Brain microvascular endothelial cell (primary cell): ENCODE measurements around the gene SHQ1.

Experiments
- DNase-seq: peaks from one replicate; pipeline ENCODE4 v3.0.0-alpha.2; 2020
- H3K27ac ChIP-seq: fragments of 250-450 bp; sonication (Bioruptor Pico); 2 replicates; pipeline ENCODE4 v1.5.1; 2020; ENCODE audit warnings: mild to moderate bottlenecking, moderate library complexity
- H3K27me3 ChIP-seq: fragments of 250-450 bp; sonication (Bioruptor Pico); replicated peaks from 2 replicates; pipeline ENCODE4 v1.5.1; 2020; ENCODE audit warnings: mild to moderate bottlenecking
- H3K36me3 ChIP-seq: fragments of 250-450 bp; sonication (Bioruptor Pico); replicated peaks from 2 replicates; pipeline ENCODE4 v1.5.1; 2020; ENCODE audit warnings: mild to moderate bottlenecking
- H3K4me3 ChIP-seq: 2 replicates; pipeline ENCODE4 v1.5.1; 2011; ENCODE audit warnings: low read depth, mild to moderate bottlenecking, control low read depth, low read length, moderate library complexity
- CTCF ChIP-seq: IDR thresholded peaks from 2 replicates; pipeline ENCODE4 v1.5.1; 2011; ENCODE audit warnings: low read depth, mild to moderate bottlenecking, moderate library complexity, low read length, control low read depth, inconsistent platforms; ENCODE audit errors: missing control alignments
- in situ Hi-C: cut with HindIII; loops from 2 replicates; pipeline ENCODE4 v1.10.0; 2017; ENCODE audit warnings: low sequenced_read_pairs, low pct_ligation_motif_present

SHQ1 gene

DNA sequence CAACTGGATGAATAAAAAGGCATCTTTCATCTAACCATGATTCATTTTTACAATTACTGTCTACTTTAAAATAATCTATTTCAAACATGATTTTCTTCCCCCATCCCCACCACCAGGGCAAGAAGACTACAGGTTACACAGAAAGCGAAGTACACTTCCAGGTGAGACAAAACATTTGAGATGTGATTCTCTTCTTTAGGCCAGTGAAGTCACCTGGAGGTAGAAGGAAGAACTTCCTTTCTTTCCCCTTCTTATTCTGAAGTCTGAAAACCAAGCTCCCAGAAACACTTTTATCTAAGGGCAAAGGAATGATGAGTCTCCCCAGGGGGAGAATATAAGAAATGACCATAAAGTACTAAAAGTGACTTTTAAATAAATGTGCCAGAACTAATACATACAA is 36.7 kb downstream of the SHQ1 start:
- H3K4me3 ChIP-seq: no peak overlapping the region

DNA sequence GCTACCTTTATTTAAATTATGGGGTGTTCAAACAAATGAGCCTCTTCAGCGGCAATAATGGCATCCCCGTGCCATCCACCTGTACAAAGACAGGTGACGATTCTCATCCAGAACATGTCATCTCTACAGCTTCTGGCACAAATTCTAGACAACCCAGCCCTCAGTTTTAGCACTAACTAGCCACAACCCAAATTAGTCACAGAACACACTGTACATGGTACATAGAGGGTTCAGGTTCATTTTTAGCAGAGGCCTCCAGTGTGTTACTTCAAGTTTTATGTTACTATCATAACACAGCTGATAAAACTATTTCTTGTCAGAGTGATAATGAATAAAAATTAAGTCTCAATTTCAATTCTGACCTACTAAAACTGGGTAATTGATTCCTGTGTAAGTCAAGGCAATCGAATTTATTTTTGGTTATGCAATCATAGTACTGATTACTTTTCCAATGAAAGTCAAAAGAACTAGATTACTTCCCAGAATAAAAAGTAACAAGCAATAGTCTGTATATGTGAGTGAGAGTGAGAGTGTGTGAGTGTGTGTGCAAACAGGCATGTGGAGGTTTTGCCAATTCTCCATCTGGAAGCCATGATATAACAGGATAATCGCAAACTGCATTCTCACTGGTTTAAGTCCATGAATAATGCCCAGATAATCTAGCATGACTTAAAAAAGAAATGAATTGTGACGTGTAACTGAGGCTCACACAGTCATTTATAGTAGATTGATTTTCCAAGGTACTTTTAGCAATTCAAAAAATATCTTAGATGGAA is 37.4 kb downstream of the SHQ1 start:
- no peak for DNase-seq
- in situ Hi-C loops: no loop called here
- H3K4me3 ChIP-seq: no peak overlapping the region
- TF ChIP-seq CTCF: no peak
- no peak overlapping the region for H3K27ac ChIP-seq
- H3K36me3 ChIP-seq: no peaks in the 10 kb centered on the region
- no peaks in the 10 kb centered on the region for H3K27me3 ChIP-seq

More for the DNA sequence above, 36.7 kb downstream of the SHQ1 start:
- in situ Hi-C loops: no loop called here
- Histone ChIP-seq H3K27ac (no peak overlapping the region), H3K36me3 (no peaks in the 10 kb centered on the region), H3K27me3 (no peaks in the 10 kb centered on the region)
- no peak for TF ChIP-seq CTCF
- no peak for DNase-seq

- in situ Hi-C loops: no loop called here
- Histone ChIP-seq H3K27me3 (no peaks in the 10 kb centered on the region), H3K36me3 (no peaks in the 10 kb centered on the region), H3K27ac (no peak overlapping the region), H3K4me3 (no peak overlapping the region)
- no peak for TF ChIP-seq CTCF
- no peak for DNase-seq
These were observed 38.2 kb downstream of the SHQ1 start for GRCh38 chr3:72810063-72810462.

- no peak overlapping the region for H3K4me3 ChIP-seq
- no peak for DNase-seq
- H3K36me3 ChIP-seq: no peaks in the 10 kb centered on the region
- TF ChIP-seq CTCF: no peak
- in situ Hi-C loops: no loop called here
- H3K27me3 ChIP-seq: no peaks in the 10 kb centered on the region
- no peak overlapping the region for H3K27ac ChIP-seq
These were observed 43.9 kb downstream of the SHQ1 start for GRCh38 chr3:72804361-72804760.

DNA sequence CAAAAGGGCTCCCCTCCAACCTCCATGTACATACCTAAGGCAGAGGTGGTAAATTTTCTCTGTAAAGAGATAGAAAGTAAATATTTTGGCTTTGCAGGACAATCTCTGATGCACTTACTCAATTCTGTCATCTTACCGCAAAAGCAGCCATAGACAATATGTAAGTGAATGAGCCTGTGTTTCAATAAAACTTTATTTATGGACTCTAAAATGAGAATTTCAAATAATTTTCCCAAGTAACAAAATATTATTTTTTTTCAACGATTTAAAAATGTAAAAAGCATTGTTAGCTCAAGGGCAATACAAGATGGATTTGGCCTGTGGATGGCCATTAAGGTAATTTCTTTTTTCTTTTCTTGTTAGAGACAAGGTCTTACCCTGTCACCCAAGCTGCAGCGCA is 44.7 kb downstream of the SHQ1 start:
- Histone ChIP-seq H3K27ac (no peak overlapping the region), H3K27me3 (no peaks in the 10 kb centered on the region), H3K4me3 (no peak overlapping the region), H3K36me3 (no peaks in the 10 kb centered on the region)
- no peak for DNase-seq
- in situ Hi-C loops: no loop called here
- TF ChIP-seq CTCF: no peak

DNA sequence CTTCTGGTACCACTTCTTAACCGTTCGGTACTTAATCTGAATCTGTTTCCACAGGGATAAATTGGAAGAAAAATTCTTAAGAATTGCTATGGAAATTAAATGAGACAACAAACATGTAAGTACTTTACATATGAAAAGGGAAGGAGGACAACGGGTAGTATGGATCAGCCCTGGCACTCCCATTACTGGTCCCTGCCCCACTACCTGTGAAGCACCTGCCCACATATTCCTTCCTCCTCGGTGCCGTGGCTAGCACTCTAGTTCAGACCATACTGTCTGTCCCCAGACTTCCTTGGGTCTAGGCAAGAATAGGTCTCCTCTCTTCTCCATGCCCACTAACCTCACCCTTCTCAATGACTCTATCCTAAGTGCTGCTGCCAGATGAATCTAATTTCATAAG is 46.2 kb downstream of the SHQ1 start:
- in situ Hi-C loops: no loop called here
- Histone ChIP-seq H3K4me3 (no peak overlapping the region), H3K36me3 (no peaks in the 10 kb centered on the region), H3K27ac (no peak overlapping the region), H3K27me3 (no peaks in the 10 kb centered on the region)
- no peak for TF ChIP-seq CTCF
- no peak for DNase-seq
